Right renal pelvis (tissue), 4 donors: ENCODE measurements around the gene HOXD12. TPM values are rescaled to one million over a fixed set of nuclear protein-coding genes. Genes with fewer than 3 reads are reported as not detected.

Experiments
- DNase-seq, 4 donors: peaks; one replicate each; pipeline ENCODE4 v3.0.0-alpha.2; 2013; ENCODE audit warnings: low read depth in 4 of 4, low spot score in 3 of 4, missing footprints in 1 of 4
- polyA plus RNA-seq, 4 donors: library from polyadenylated mRNA; unstranded; fragments of 120-200 nt; gene quantifications; one replicate each; pipeline ENCODE4 v1.2.1, GENCODE V29; 2013; ENCODE audit not compliant: insufficient read length in 4 of 4

Gene HOXD12
- polyA plus RNA-seq, 4 donors = 0.20 to 0.35 (median 0.26) TPM

DNA sequence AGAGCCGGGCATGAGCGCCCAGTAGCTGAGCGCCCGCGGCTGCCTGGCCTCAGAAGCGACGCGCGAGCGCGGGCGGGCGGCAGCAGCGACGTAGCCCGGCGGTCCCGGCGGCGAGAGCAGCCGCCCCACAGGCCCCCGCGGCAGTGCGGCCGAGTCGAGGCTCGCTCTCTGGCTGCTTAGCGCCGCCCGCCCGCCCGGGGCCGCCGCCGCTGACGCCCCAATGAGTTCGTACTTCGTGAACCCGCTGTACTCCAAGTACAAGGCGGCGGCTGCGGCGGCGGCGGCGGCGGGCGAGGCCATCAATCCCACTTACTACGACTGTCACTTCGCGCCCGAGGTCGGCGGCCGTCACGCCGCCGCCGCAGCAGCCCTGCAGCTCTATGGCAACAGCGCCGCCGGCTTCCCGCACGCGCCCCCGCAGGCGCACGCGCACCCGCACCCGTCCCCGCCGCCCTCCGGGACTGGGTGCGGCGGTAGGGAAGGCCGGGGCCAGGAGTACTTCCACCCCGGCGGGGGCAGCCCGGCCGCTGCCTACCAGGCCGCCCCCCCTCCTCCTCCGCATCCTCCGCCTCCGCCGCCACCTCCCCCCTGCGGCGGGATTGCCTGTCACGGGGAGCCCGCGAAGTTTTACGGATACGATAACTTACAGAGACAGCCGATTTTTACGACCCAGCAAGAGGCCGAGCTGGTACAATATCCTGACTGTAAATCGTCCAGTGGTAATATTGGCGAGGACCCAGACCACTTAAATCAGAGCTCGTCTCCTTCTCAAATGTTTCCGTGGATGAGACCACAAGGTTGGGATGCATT is 30.8 kb downstream of the HOXD12 start:
- DNase-seq = peak in 2 of 4 donors; percentile 81 to 91

DNA sequence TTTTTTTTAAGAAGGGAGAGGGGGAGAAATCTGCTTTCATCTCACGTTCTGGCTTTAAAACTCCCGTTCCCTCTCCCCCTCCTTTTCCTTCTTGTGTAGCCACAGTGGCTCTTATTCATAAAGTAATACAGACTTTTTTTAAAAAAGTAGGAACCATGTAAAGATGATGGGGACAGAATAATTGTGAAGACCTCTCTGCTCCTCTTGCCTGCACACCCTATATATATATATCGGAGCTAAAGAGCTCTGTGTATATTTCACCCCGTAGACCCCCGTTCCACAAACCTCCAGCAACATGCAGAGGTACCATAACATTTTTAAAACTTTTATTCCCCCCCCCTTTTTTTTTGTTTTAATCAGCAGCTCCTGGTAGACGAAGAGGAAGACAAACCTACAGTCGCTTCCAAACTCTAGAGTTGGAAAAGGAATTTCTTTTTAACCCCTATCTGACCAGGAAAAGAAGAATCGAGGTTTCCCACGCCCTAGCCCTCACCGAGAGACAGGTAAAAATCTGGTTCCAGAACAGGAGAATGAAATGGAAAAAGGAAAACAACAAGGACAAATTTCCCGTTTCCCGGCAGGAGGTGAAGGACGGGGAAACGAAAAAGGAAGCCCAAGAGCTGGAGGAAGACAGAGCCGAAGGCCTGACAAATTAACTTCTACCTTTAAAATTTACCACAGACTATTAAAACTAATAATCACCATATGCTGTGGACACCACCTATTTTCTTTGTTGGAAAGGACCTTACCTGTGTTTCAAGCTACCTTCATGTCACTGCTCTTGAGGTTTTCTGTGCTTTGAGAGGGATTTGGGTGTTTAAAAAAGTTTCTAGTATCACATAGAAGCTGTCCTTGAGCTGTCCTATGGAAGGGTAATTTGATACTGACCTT is 31.6 kb downstream of the HOXD12 start:
- DNase-seq = no peak

DNA sequence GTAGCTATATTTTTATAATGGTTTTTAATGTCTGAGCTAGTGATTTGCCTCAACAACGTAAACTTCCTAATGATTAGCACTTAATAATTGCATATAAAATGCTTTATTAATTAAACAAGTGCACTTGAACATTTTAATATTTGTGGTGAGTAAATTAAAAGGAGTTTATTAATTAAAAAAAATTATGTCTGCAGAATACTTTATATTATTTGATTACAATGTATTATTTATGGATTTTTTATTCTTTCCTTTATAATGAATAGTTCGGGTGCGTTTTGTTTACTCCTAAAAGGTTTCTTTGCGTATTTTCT is 32.2 kb downstream of the HOXD12 start:
- DNase-seq = no peak

DNA sequence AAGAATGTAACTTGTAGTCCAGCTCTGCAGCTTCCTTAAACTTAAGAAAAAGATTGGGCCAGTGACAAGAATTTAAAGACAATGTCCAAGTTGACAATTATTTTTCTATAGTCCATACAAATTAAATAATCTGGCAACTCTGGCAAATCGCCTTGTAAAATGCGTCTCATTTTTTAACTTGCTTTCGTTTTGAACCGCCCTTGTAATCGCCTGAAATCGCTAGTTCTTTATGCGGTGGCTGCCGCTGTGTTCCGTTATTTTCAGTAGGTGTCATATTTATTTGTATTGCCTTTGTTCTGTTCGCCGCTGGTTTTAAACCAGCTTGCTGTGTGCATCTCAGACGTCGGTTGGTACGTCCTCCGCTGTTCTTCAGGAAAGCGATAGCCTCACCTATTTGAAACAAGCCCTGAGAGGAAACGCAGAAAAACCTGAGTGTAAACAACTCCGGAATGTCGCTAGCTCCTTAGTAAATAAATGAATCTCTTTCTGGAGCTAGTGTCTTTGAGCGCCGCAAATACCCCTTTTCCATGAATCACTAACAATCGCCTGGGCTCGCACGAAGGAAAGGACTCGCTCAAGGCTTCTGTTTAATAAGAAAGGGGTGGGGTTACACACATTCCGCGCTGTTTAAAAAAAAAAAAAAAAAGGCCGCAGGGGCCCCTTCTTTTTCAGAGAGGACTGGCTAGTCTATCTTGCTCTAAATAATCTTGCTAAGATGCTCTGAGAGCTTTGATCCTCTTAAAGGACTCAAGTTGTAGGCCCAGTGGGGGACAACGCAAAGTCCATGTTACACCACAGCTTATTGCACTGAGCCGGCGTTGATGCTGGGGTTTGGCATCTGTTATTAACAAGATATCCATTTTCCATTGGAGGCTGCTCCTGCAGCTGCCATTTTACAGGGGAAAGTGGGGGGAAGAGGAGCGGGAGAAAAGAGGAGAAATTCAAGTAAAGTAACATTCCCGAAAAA is 32.9 kb downstream of the HOXD12 start:
- DNase-seq = no peak

DNA sequence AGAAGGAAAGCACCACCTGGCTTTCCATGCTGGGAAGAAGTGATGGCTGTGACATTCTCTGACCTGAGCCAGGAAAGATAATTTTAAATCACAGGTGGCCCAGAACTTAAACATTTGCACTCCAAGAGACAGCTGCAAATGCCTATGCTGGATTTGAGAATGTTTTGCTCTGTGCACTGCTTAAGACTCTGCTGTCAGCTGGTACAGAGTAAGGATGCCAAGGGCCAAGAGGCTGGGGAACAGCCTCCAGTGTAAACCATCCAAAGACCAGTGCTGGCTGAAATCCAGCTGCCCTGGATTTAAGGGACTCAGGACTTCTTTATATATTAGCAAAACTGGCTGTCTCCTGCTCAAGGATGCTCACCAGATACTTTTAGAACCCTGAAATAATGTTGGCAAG is 33.8 kb downstream of the HOXD12 start:
- no peak for DNase-seq

DNA sequence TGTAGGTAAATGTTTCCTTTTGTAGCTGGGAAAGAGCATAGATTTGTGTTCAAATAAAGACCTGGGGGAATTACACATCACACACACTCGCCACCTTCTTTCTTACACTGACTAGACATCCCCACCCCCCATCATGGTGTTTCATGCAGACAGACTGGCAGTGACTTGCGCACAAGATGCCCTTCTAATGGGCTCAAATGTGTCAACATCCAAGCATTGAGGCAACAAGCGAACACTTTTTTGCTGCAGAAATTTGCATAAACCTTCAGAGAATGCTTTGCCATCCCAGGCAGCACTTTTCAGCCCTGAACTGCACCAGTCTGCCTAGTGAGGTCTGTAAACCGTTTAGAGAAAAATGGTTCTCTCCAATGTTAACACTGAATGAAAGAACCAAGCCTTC is 34.4 kb downstream of the HOXD12 start:
- no peak for DNase-seq

DNA sequence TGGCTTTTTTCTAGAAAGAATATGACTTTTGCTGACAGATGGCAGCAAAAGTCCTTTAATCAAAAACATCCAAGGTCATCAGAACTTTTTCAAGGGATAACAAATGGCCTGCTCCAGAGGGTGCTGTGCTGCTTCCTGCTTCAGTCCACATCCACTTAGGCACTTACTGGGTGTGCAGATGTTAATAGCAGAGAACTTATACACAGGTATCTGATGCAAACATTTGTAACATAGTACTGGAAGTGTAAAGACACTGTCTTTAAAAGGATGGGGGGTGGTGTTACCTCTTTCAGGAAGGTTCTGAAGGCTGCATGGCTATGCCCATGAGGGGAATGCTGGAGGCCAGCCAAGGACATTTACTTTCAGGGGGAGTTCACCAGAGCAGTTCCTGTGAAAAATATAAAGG is 35.4 kb downstream of the HOXD12 start:
- DNase-seq = no peak

DNA sequence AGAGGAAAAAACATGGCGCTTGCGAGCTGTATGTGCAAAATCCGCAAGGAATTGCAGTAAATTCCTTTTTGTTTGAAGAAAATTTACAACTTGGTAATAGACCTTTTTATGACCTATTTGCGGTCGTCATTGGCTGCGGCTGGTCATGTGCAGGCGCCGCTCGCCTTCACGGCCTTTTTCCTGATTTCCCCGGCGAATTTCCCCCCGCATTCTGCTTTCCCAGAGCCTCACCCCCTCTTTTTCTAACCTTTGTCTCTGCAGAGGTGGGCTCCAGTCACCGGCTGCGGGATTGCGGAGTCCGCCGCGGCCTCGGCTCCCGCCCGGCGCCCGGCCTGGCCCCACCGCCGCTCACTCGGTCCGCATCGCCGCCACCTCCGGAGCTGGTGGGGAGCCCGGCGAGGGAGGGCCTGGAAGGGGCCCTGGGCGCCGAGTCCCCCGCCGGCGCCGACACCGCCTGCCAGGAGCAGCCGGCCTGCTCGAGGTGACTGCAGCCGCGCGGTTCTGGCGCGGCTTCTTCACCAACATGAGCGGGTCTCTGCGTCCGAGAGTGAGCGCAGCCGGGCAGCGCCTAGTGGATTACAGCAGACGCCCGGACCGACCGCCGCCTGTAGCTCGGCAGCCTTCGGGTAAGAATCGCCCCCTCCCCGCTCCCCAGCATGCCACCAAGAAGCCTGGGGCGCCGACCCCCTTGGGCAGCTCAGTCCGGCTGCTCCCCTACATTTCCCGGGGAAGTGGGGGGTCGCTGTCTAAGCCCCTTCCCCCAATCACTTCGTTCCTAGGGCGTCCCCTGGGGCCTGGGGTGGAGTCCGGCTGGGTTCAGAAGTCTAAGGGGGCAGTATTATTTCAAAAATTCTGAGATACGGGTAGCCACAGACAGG is 37.0 kb downstream of the HOXD12 start:
- no peak for DNase-seq

DNA sequence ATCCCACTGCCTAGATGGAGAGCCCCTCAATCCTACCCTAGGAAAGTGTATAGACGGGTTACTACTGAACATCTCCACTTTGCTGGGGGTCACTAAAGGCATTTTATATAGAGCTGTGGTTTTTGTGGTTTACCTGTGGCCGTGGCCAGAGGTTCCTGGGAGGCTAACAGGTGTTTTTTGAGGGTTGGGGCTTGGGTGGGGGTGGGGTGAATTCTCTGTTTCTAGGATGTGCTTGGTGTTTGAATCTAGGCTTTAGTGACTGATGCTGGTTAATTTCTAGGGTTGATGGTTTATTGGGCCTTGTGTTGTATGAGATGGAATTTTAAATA is 37.6 kb downstream of the HOXD12 start:
- no peak for DNase-seq

DNA sequence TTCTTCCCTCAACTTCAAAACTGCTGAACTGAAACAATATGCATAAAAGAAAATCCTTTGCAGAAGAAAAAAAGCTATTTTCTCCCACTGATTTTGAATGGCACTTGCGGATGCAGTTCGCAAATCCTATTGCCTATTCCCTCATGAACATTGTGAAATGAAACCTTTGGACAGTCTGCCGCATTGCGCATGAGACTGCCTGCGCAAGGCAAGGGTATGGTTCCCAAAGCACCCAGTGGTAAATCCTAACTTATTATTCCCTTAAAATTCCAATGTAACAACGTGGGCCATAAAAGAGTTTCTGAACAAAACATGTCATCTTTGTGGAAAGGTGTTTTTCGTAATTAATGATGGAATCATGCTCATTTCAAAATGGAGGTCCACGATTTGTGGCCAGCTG is 38.3 kb downstream of the HOXD12 start:
- DNase-seq = no peak

DNA sequence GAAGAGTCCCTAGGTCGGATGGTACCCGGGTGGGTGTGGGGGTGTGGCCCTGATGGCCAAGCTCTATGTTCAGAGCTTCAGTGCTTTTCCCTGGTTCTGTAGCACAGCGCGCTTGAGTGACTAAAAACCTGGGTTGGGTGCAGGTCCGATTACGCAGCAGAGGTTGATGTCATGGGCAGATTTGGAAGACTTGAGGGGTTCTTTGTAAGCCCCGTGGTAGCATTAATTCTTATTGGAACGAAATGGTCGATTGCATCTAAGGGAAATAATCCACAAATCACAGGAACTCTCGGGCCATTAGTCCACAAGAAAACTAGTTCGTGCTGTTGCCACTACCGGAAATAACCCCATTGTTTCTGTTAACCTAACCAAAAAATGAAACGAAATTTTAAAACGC is 38.9 kb downstream of the HOXD12 start:
- no peak for DNase-seq

DNA sequence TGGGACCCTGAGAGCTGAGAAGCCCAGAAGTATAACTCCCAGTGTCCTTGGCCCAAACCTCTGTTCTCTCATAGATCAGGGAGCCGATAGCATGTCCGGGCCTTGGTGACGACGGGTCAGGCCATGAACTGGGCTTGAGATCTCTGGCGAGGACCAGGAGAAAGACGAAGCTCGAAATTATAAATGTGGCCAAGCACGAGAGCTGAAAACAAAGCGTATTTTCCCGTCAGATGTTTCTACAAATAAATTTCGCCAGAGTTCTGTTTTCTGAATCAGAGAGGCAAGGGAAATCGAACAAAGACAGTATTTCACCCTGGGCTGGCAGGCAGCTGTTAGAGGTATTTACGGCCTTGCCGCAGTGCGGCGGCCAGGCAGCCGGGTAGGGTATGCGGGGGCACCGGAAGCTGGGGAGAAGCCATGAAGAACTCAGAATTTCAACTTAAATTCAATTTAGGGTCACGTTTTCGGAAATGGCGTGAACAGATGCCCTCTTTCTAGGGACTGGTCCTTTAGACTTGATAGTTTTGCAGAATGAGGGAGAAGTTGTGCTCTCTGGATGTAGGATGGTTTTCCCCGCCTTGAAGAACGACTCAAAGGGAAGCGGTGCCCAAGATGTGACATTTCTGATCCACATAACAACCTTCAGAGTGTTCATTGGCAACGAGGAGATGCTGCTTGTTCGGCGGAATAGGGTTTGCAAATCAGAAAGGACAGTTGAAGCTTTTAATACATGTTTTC is 39.5 kb downstream of the HOXD12 start:
- no peak for DNase-seq

DNA sequence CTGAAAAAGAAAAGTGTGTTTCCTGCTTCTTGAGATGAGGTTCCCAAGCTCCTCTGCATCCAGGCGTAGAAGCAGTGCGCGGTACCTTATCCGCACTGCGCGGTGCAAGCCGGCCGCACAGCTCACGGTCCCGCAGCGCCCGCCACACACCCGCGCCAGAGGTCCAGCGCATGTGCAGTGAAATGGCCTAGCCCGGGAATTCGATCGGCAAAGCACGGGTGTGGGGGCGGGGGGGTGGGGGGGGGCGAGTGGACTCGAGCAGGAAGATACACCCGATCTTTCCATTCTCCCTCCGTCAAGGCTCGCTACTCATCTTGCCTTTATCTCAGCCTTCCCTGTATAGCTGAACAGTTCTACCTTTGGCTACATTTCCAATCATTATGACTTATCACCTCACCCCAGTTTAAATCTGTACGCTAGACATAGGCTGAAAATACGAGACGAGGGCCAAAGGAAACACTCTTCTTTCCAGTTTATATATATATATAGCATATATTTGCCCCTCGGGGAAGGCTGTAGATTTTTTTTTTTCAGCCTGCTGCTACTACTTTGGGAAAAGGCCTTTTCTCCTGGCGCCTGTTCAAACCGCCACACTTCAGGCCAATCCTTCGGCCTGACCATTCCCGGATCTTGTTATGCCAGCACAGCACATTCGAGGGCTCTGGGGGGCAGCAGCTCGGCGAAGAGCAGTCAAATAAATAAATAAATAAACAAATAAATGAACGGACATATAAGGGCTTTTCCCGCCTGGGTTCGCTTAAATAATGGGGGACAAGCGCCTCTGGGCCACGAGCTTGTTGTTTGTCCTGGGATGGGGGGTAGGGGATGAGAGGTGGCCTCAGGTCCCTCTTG is 40.3 kb downstream of the HOXD12 start:
- DNase-seq = no peak

DNA sequence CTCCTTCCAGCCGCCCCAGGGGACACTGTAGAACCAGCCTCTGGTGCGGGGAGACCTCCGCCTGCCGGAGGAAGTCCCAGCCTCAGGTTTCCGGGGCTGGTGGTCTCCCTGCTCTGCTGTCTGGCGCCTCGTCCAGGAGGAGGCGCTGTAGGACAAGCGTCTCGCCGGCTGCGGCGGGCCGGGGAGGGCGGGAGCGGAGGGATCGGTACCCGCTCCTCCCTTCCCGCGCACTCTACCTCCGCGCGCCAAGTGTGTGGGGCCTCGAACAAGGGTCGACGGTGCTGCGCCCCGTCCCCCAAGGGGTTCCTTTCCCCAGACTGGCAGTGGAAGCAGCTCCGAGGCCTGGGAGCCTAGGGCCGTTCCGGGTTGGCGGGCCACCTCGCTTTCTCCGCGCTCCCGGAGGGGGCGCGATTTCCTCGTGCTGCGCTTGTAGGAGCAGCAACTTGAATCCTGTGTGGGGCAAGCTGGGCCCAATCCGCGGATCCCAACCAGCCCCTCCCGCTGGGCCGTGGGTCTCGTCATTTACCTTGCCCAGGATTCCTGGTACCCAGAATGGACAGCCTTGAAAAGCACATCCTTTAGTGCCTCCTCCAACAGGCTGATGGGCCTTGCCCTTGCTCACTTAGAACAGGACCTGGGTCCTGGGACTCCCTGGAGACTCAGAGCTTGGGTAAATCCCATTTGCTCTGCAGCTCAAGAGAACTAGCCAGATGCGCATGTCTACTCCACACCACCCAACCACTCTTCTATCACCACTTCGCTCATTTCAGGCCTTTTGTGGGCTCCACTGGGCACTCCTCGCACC is 41.1 kb downstream of the HOXD12 start:
- peak in 1 of 4 donors; percentile 84 for DNase-seq

DNA sequence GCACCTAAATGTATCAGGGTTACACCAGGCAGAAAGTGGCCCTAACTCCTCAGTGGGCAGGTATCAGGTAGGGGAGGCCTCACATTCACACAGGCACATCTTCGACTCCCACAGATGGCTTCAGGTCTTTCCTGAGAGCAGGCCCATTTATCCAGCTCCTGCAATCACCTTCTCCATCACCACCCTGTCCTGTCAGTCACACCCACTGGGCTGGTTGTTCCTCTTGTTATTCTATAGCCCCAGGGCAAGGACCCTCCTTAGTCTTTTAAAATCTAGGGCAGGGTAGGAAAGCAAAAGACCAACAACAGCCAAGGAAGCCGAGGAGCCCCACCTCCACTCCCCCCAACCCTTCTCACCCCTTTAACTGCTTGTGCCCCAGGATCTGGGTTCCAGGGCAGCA is 42.7 kb downstream of the HOXD12 start:
- DNase-seq = no peak

DNA sequence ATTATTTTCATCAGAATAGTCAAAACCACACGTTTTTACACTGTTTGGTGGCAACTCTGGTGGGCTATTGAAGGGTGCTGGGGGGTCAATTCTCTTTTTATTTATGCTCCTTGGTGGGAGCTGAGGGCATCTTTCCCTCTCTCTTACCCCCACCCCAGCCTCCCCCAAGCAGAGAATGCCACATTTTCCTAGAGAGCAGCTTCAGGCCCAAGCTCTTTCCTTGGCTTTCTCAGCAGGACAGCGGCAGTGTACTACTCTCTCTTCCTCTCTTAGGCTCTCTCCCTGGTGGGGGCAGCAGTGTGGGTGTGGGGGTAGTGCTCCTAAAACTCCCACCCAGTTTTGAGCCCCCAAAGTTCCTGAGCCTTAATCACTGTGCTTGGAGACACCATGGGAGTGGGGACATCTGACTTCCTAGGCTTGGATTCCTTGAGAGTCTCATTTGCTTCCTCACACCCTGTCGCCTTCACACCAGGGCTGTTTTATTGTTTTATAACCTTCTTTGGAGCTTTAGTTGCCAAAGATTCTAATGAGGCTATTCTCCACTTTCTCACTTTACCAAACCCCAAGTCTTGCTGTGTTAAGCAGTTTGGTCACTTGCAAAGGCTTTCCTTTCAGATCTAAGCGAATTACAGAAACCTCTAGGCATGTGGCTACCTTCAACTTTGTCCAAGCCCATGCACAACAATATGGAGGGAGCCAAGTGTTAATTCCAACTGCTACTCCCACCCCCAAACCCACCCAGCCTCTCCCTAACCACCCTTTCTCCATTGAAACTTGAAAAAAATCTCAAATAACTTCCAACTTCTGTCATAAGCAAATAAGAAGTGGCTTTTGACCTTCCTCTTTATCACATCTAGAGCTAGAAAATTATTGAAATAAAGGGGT is 45.7 kb downstream of the HOXD12 start:
- no peak for DNase-seq

DNA sequence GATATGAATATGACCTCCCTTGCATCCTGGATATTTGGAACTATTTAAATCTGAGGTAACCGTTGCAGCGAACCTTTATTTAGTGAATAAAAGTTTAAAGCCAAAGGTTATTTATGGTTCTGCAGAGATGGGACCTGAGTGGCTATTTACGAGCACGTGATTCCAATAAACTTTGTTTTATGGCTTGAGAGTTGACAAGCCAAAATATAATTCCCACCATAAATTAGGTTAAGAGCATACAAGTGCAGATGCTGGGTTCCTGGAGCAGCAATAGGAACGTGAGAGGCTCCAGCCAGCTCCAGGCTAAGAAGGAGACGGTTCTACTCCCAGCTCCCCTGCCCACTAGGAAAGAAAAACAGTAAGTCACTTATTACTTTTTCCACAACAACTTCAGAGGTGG is 46.5 kb downstream of the HOXD12 start:
- DNase-seq = no peak
